GM12873 (cell line): ENCODE data around the gene VPS37D.

Source experiments
- CTCF ChIP-seq: IDR thresholded peaks from 2 replicates; pipeline ENCODE4 v1.5.1; 2012; ENCODE audit warnings: low read depth, mild to moderate bottlenecking, moderate library complexity, low read length, control low read depth; ENCODE audit not compliant: insufficient read depth; ENCODE audit errors: missing control alignments

The VPS37D gene

GRCh38 chr7:73624669-73625001 is 43.0 kb upstream of the VPS37D start:
- no peak for TF ChIP-seq CTCF

- no peak for TF ChIP-seq CTCF
Observed at GRCh38 chr7:73625276-73625675, 42.4 kb upstream of the VPS37D start.

GRCh38 chr7:73626814-73627213 is 40.8 kb upstream of the VPS37D start:
- TF ChIP-seq CTCF = no peak

GRCh38 chr7:73628504-73628903 is 39.1 kb upstream of the VPS37D start:
- TF ChIP-seq CTCF = no peak

GRCh38 chr7:73631558-73631957 is 36.1 kb upstream of the VPS37D start:
- TF ChIP-seq CTCF = no peak

- TF ChIP-seq CTCF = no peak
Observed at GRCh38 chr7:73633323-73633722, 34.3 kb upstream of the VPS37D start.

GRCh38 chr7:73633844-73634243 is 33.8 kb upstream of the VPS37D start:
- TF ChIP-seq CTCF = no peak
